Mucosa of descending colon (tissue), 3 donors: ENCODE measurements around the gene MAP7D3. TPM values are rescaled to one million over a fixed set of nuclear protein-coding genes. Genes with fewer than 3 reads are reported as not detected.

Experiments used
- ATAC-seq: fragments of 200-7000 bp; cut with Tn5 transposase; one replicate; pipeline ENCODE4 v1.9.1; 2020; ENCODE audit warnings: mild to moderate bottlenecking, moderate library complexity
- DNase-seq, 3 donors: peaks; one replicate each; pipeline ENCODE4 v3.0.0-alpha.2; 2020
- H3K36me3 ChIP-seq: fragments of 200-600 bp; one replicate; pipeline ENCODE4 v1.8.0; 2021; ENCODE audit warnings: low read depth, mild to moderate bottlenecking
- H3K4me1 ChIP-seq: fragments of 200-600 bp; one replicate; pipeline ENCODE4 v1.8.0; 2021; ENCODE audit warnings: low read depth, mild to moderate bottlenecking
- H3K4me3 ChIP-seq: fragments of 200-600 bp; one replicate; pipeline ENCODE4 v1.8.0; 2021; ENCODE audit warnings: mild to moderate bottlenecking
- H3K9me3 ChIP-seq: fragments of 200-600 bp; one replicate; pipeline ENCODE4 v1.8.0; 2021; ENCODE audit warnings: mild to moderate bottlenecking
- intact Hi-C, 2 donors: fragments of 100-400 bp; cut with DNase I in 1 of 2; cut with micrococcal nuclease in 1 of 2; formaldehyde crosslinking; loops; one replicate each; pipeline versions ENCODE4 v1.11.0 to v1.11.1; 2022; cut with DNase I, micrococcal nuclease
- total RNA-seq, 3 donors: library from RNA; stranded (reverse); fragmentation: NEBNext Ultra II Directional in 2 of 3; extraction: Animal tissue kit (Norgen Biotek cat#: 25700) in 2 of 3; gene quantifications; one replicate each; pipeline versions ENCODE4 v1.2.1 to v1.2.4, GENCODE V29; 2021 to 2023
- TF ChIP-seq, protein P1 (sequence below): fragments of 200-600 bp; IDR thresholded peaks from one replicate; pipeline ENCODE4 v1.8.0; 2022; ENCODE audit warnings: antibody characterized with exemption, mild to moderate bottlenecking
- donor health status: DM: no; HTN: no; CAD: no; lungs with moderate emphysema.
- donor health status: DM: no; HTN: no; CAD: no.
- donor health status: DM: no; HTN: yes; CAD: no.

The MAP7D3 gene
- total RNA-seq, 3 donors from 2014 or later, result 2.8 to 11.1 (median 4.4) TPM

- TF ChIP-seq, protein P1, sequence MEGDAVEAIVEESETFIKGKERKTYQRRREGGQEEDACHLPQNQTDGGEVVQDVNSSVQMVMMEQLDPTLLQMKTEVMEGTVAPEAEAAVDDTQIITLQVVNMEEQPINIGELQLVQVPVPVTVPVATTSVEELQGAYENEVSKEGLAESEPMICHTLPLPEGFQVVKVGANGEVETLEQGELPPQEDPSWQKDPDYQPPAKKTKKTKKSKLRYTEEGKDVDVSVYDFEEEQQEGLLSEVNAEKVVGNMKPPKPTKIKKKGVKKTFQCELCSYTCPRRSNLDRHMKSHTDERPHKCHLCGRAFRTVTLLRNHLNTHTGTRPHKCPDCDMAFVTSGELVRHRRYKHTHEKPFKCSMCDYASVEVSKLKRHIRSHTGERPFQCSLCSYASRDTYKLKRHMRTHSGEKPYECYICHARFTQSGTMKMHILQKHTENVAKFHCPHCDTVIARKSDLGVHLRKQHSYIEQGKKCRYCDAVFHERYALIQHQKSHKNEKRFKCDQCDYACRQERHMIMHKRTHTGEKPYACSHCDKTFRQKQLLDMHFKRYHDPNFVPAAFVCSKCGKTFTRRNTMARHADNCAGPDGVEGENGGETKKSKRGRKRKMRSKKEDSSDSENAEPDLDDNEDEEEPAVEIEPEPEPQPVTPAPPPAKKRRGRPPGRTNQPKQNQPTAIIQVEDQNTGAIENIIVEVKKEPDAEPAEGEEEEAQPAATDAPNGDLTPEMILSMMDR, result no peak
- Histone ChIP-seq H3K36me3 (no peaks in the 10 kb centered on the region), H3K4me3 (no peak overlapping the region), H3K4me1 (no peaks in the 10 kb centered on the region), H3K9me3 (no peaks in the 10 kb centered on the region)
- ATAC-seq (peak; percentile 44), DNase-seq (peak in 1 of 3 donors; percentile 31)
- intact Hi-C loops, result no loop called here
Observed at GRCh38 chrX:136200466-136200865, 50.7 kb downstream of the MAP7D3 start.

DNA sequence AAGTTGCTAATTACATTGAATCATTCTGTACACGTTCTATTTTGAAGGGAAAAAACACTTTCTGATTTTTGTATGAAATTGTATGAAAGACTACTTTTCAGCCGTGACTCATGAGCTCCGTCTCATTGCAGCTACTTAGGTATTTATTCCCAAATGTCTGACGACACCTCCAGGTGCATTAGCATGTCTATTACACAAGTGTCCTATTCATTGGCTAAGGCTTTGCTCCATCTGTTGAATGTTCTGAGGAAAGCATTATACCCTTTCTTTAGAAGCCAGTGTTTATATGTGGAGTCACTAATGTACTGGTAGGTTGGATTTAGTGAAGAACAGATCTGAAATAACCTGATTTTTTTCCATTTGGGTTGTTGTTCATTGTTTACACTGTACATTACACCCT lies 51.8 kb downstream of the MAP7D3 start:
- no peak for DNase-seq
- no peaks in the 10 kb centered on the region for H3K9me3 ChIP-seq
- no peak for ATAC-seq
- H3K4me3 ChIP-seq, result no peak overlapping the region
- H3K36me3 ChIP-seq, result no peaks in the 10 kb centered on the region
- H3K4me1 ChIP-seq, result no peaks in the 10 kb centered on the region
- TF ChIP-seq, protein P1, result no peak
- intact Hi-C loops, result no loop called here

GRCh38 chrX:136198678-136199243 lies 52.4 kb downstream of the MAP7D3 start:
- Histone ChIP-seq H3K36me3 (no peaks in the 10 kb centered on the region), H3K4me1 (no peaks in the 10 kb centered on the region), H3K4me3 (no peak overlapping the region), H3K9me3 (no peaks in the 10 kb centered on the region)
- TF ChIP-seq, protein P1, result no peak
- DNase-seq, result no peak
- intact Hi-C loops, result no loop called here
- no peak for ATAC-seq

DNA sequence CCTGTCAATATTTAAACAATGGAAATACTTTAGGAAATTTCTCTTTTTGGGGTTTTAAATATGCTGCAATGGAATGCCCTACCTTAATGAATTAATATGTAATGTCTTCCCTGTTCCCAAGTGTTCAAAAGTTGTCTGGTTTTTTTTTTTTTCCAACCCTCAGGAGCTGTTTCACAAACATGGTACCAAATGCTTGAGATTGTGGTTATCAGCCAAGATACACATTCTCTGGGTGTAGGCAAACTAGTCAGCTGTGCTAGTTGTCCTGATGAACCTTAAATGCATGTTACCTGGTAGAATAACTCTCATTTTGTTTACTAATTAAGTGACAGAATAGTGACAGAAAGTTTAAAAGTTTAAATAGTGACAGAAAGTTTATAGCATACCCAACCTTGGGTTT lies 53.2 kb downstream of the MAP7D3 start:
- no peaks in the 10 kb centered on the region for H3K36me3 ChIP-seq
- no peaks in the 10 kb centered on the region for H3K9me3 ChIP-seq
- ATAC-seq (no peak), DNase-seq (no peak)
- TF ChIP-seq, protein P1, result no peak
- intact Hi-C loops, result no loop called here
- no peak overlapping the region for H3K4me3 ChIP-seq
- H3K4me1 ChIP-seq, result no peaks in the 10 kb centered on the region

DNA sequence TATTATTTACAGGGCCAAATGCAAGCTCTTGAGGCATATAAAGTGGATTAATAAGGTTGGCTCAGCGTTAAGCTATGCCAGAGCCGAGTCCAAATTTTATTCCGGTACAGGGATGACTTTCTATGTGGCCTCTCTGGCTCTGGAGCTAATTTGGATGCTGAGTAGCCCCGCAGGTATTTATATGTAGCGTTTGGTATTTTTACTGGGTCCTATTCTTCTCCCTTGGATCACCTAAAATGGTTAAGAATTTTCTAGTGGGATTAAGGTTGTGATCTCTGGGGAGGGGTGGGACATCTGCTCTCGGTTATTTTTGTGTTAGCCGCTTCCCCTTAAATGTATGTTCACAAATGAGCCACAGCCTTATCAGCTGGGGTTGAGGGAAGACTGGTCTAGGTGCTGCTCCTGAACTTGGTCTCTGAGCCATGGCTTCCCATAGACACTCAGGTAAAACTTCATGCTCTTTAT lies 54.5 kb downstream of the MAP7D3 start:
- Histone ChIP-seq H3K4me3 (no peak overlapping the region), H3K9me3 (no peaks in the 10 kb centered on the region), H3K36me3 (no peaks in the 10 kb centered on the region), H3K4me1 (no peaks in the 10 kb centered on the region)
- ATAC-seq, result no peak
- no peak for DNase-seq
- TF ChIP-seq, protein P1, result no peak
- intact Hi-C loops, result no loop called here

DNA sequence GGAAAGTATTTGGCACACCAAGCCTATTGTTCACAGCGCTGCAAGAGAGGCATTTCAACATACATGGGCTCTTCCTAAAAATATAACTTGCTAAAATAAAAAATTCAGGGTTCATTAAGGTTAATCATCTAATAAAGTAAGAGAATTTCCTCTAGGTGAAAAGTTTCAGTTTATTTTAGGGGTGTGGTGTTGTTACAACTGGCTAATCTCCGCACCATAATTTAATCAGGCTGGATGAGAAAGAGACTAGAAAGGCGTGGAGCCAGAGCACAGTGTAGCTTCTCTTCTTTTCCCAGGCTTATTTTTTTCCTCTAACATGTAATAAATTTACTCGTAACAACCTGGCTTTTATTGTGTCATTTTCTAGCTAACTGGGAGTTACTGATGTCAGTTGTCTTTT lies 56.0 kb downstream of the MAP7D3 start:
- TF ChIP-seq, protein P1, result no peak
- Histone ChIP-seq H3K36me3 (no peaks in the 10 kb centered on the region), H3K4me3 (no peak overlapping the region), H3K4me1 (no peaks in the 10 kb centered on the region), H3K9me3 (no peaks in the 10 kb centered on the region)
- ATAC-seq (peak; percentile 81), DNase-seq (no peak)
- intact Hi-C loops, result no loop called here
